Inferior parietal cortex (tissue), 1 donor: ENCODE data around the gene AP1G1.
"Not testable (repeated sequence)": the region's sequence is repeated elsewhere in the genome, so short reads cannot be mapped to it uniquely, and the experiment has no call there.

Experiments
- DNase-seq: peaks from one replicate; pipeline ENCODE4 v3.0.0-alpha.2; 2016; ENCODE audit errors: extremely low spot score

The AP1G1 gene

DNA sequence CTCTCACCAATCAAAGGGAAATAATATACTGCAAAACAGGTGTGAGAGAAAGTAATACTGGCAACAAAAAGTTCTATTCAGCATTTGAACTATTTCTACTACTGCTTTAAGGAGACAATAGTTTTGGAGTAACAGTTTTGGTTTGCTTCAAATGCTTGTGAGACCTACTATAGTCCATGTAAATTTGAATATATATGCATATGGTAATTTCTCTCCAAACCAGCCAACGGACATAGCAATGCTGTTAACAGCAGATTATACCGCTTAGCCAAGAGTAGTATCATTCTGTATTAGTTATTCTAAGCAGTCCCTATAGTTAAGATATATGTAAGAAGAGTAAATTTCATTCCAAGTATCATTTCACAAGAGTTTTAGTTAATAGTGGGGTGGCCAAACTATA lies 102.6 kb downstream of the AP1G1 start:
- no peak for DNase-seq

DNA sequence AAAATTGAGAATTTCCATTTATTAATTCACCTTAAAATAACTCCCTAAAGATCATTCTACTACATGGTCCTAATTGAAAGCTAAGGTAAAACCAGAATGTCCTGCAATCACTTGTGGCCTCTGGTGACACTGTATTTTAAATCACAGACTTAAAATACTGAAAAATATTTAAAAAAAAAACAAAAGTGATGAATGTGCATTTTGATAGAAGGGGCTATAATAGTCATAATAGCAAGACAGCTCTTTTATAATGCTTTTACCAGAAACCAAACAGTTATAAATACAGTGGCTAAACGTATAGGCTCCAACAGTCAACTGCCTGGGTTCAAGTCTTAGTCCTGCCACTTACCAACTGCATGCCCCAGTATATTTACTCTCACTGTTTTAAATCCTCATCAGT lies 105.3 kb downstream of the AP1G1 start:
- no peak for DNase-seq

DNA sequence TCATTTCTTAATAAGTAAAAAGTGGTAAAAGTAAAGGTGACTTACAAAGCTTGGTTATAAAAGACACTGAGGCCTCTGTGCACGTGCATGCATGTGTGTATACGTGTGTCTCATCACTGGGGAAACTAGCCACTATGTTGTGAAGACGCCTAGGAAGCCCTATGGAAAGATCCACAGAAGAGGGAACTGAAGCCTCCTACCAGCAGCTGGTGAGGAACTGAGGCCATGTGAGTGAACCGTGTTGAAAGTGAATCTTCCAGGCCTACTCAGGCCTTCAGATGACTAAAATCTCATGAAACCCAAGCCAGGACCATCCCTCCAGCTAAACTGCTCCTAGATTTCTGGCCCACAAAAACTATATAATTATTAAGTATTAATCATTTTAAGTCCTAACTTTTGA lies 107.8 kb downstream of the AP1G1 start:
- DNase-seq = no peak

DNA sequence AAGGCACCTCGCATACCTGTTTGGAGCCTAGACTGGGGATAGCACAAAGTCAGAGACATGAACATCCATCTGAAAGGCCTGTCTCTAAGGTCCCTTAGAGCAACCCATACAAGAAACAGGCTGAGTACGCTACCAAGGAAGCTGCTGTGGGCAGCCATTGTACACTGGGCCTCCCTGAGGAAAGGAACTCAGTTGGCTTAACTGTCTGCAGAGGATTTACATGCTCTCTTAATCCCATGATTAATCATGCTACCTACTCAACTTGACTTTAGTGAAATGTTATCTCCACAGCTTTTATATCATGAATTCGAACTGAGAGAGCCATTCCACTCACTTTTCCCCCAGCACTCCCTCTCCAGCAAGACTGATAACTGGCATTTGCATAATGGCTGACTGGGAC lies 110.1 kb downstream of the AP1G1 start:
- no peak for DNase-seq

- no peak for DNase-seq
These were observed 115.5 kb downstream of the AP1G1 start for GRCh38 chr16:71693164-71693563.

- DNase-seq = no peak
These were observed 118.7 kb downstream of the AP1G1 start for GRCh38 chr16:71689901-71690300.

- DNase-seq = no peak
These were observed 120.8 kb downstream of the AP1G1 start for GRCh38 chr16:71687861-71688260.

- not testable (repeated sequence) for DNase-seq
These were observed 124.4 kb downstream of the AP1G1 start for GRCh38 chr16:71684280-71684679.

GRCh38 chr16:71681360-71681759 lies 127.3 kb downstream of the AP1G1 start:
- no peak for DNase-seq
